Measurements from ENCODE around the gene KSR2. TPM values are rescaled to one million over a fixed set of nuclear protein-coding genes. Genes with fewer than 3 reads are reported as not detected.

KSR2 gene
- total RNA-seq, 1 experiment from 2014 or later, result 2.0 TPM

DNA sequence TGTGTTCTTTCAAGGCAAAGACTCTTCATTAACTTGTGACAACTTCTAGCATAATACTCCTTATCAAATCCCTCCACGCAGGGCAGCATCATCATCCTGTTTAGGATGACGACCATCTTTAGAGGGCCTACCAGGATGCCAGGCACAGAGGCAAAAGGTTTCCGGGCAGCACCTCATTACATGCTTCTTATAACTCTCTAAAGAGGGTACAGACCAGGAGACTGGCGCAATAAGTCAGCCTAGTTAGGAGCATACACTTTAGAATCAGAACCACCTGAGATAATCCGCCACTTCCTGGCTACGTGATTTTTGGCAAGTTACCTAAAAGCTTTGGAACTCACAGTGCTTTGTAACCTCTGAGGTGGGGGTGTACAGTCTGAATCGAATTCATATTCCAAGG is 471.4 kb downstream of the KSR2 start:
- no peak overlapping the region for H3K4me3 ChIP-seq
- H3F3A ChIP-seq (ENCODE audit: insufficient read depth, low read depth), result no peaks in the 10 kb centered on the region
- intact Hi-C loops (cut with micrococcal nuclease; ENCODE audit: unreplicated experiment), result no loop called here
- TF ChIP-seq EZH2 (IDR thresholded peaks at IDR 0.05; ENCODE audit: low read depth) (no peak), CTCF (conservative IDR thresholded peaks at IDR 0.05) (no peak)
- peaks cover 11% of the 10 kb centered on the region for H3K27me3 ChIP-seq (ENCODE audit: insufficient read depth, low read depth)
- H4K20me1 ChIP-seq (ENCODE audit: insufficient read depth), result no peaks in the 10 kb centered on the region; the same call in 1 of the 2 replicates
- no peaks in the 10 kb centered on the region for H3K9me3 ChIP-seq (ENCODE audit: insufficient read depth, low read depth)
- no peak overlapping the region for H3K4me2 ChIP-seq
- H3K36me3 ChIP-seq (ENCODE audit: low read depth), result no peaks in the 10 kb centered on the region
- DNase-seq, result no peak
- CTCF ChIA-PET, result no interaction called here
- no peak overlapping the region for H2AFZ ChIP-seq
- POLR2A ChIA-PET (ENCODE audit: unreplicated experiment), result no interaction called here
- no peaks in the 10 kb centered on the region for H3K79me2 ChIP-seq (ENCODE audit: low read depth)
- no peak overlapping the region for H3K27ac ChIP-seq
- no peaks in the 10 kb centered on the region for H3K9me2 ChIP-seq (ENCODE audit: insufficient read depth)
- no peaks in the 10 kb centered on the region for H3K4me1 ChIP-seq (replicated peaks; ENCODE audit: insufficient read depth)
- no TSS peak for BruUV-seq (replicated peaks)

- TF ChIP-seq EZH2 (IDR thresholded peaks at IDR 0.05; ENCODE audit: low read depth) (no peak), CTCF (conservative IDR thresholded peaks at IDR 0.05) (no peak)
- DNase-seq, result no peak
- Histone ChIP-seq H3K36me3 (ENCODE audit: low read depth) (no peaks in the 10 kb centered on the region), H3K79me2 (ENCODE audit: low read depth) (no peaks in the 10 kb centered on the region), H3K4me2 (no peak overlapping the region), H3K9me2 (ENCODE audit: insufficient read depth) (no peaks in the 10 kb centered on the region), H4K20me1 (ENCODE audit: insufficient read depth) (no peaks in the 10 kb centered on the region; the same call in 1 of the 2 replicates), H3K27me3 (ENCODE audit: insufficient read depth, low read depth) (peaks cover 7% of the 10 kb centered on the region), H3K27ac (no peak overlapping the region), H3K4me3 (no peak overlapping the region), H2AFZ (no peak overlapping the region), H3F3A (ENCODE audit: insufficient read depth, low read depth) (no peaks in the 10 kb centered on the region), H3K4me1 (replicated peaks; ENCODE audit: insufficient read depth) (no peaks in the 10 kb centered on the region), H3K9me3 (ENCODE audit: insufficient read depth, low read depth) (no peaks in the 10 kb centered on the region)
- BruUV-seq (replicated peaks), result no TSS peak
- ChIA-PET CTCF (no interaction called here), POLR2A (ENCODE audit: unreplicated experiment) (no interaction called here)
- intact Hi-C loops (cut with micrococcal nuclease; ENCODE audit: unreplicated experiment), result no loop called here
Observed at GRCh38 chr12:117494833-117495655, 473.7 kb downstream of the KSR2 start.

GRCh38 chr12:117491711-117492110 is 477.1 kb downstream of the KSR2 start:
- Histone ChIP-seq H3F3A (ENCODE audit: insufficient read depth, low read depth) (no peaks in the 10 kb centered on the region; the same call in 1 of the 2 replicates), H3K4me1 (replicated peaks; ENCODE audit: insufficient read depth) (peaks cover 8% of the 10 kb centered on the region), H3K9me2 (ENCODE audit: insufficient read depth) (no peaks in the 10 kb centered on the region), H3K27ac (no peak overlapping the region), H2AFZ (no peak overlapping the region), H4K20me1 (ENCODE audit: insufficient read depth) (no peaks in the 10 kb centered on the region; the same call in 1 of the 2 replicates), H3K4me3 (no peak overlapping the region), H3K27me3 (ENCODE audit: insufficient read depth, low read depth) (no peaks in the 10 kb centered on the region), H3K79me2 (ENCODE audit: low read depth) (no peaks in the 10 kb centered on the region), H3K9me3 (ENCODE audit: insufficient read depth, low read depth) (no peaks in the 10 kb centered on the region), H3K4me2 (no peak overlapping the region), H3K36me3 (ENCODE audit: low read depth) (no peaks in the 10 kb centered on the region)
- ChIA-PET CTCF (no interaction called here), POLR2A (ENCODE audit: unreplicated experiment) (no interaction called here)
- intact Hi-C loops (cut with micrococcal nuclease; ENCODE audit: unreplicated experiment), result no loop called here
- no peak for DNase-seq
- TF ChIP-seq EZH2 (IDR thresholded peaks at IDR 0.05; ENCODE audit: low read depth) (no peak), CTCF (conservative IDR thresholded peaks at IDR 0.05) (no peak)
- no TSS peak for BruUV-seq (replicated peaks)
